MG63 (cell line): ENCODE data around the gene TLR6. TPM values are rescaled to one million over a fixed set of nuclear protein-coding genes. Genes with fewer than 3 reads are reported as not detected.
"Not testable (repeated sequence)": the region's sequence is repeated elsewhere in the genome, so short reads cannot be mapped to it uniquely, and the experiment has no call there.

Experiments
- DNase-seq: peaks from one replicate; pipeline ENCODE4 v3.0.0-alpha.2; 2020
- H3K27me3 ChIP-seq: fragments of 250-450 bp; sonication (Bioruptor Pico); 2 replicates; pipeline ENCODE4 v1.5.1; 2020; ENCODE audit warnings: mild to moderate bottlenecking, moderate library complexity
- H3K36me3 ChIP-seq: fragments of 250-450 bp; sonication (Bioruptor Pico); 2 replicates; pipeline ENCODE4 v1.5.1; 2020; ENCODE audit warnings: mild to moderate bottlenecking, moderate library complexity
- H3K4me3 ChIP-seq: fragments of 250-450 bp; sonication (Bioruptor Pico); 2 replicates; pipeline ENCODE4 v1.5.1; 2020; ENCODE audit warnings: mild to moderate bottlenecking, moderate library complexity
- H3K9me3 ChIP-seq: fragments of 250-450 bp; sonication (Bioruptor Pico); 2 replicates; pipeline ENCODE4 v1.5.1; 2020; ENCODE audit warnings: mild to moderate bottlenecking, moderate library complexity
- total RNA-seq: library from RNA; depleted of rRNA; stranded (reverse); fragments of >200 nt; shearing (Covaris generic); gene quantifications from 2 replicates; pipeline ENCODE4 v1.2.3, GENCODE V29; 2014; ENCODE audit warnings: low replicate concordance; rRNA removed

TLR6 gene
- total RNA-seq, 1 experiment from 2014 or later: 0.82 TPM

GRCh38 chr4:38784141-38784540, 72.5 kb downstream of the TLR6 start:
- Histone ChIP-seq H3K4me3 (no peak overlapping the region), H3K9me3 (no peaks in the 10 kb centered on the region), H3K27me3 (no peaks in the 10 kb centered on the region), H3K36me3 (no peaks in the 10 kb centered on the region)
- no peak for DNase-seq

- Histone ChIP-seq H3K36me3 (no peaks in the 10 kb centered on the region), H3K9me3 (no peaks in the 10 kb centered on the region), H3K27me3 (no peaks in the 10 kb centered on the region), H3K4me3 (no peak overlapping the region)
- DNase-seq: no peak
Measured at GRCh38 chr4:38783109-38783460, 73.5 kb downstream of the TLR6 start.

GRCh38 chr4:38782452-38783108, 74.0 kb downstream of the TLR6 start, which contains the start of gene TLR10:
Gene TLR10 (minus strand): TSS chr4:38782990. CDS start chr4:38775590, 7,400 bp downstream.
- no peaks in the 10 kb centered on the region for H3K27me3 ChIP-seq
- DNase-seq: no peak
- H3K9me3 ChIP-seq: no peaks in the 10 kb centered on the region
- H3K4me3 ChIP-seq: no peak within 1 kb of the TSS
- H3K36me3 ChIP-seq: no peaks in the 10 kb centered on the region

GRCh38 chr4:38781854-38782261, 74.8 kb downstream of the TLR6 start:
- no peak for DNase-seq
- Histone ChIP-seq H3K4me3 (no peak overlapping the region), H3K36me3 (no peaks in the 10 kb centered on the region), H3K9me3 (no peaks in the 10 kb centered on the region), H3K27me3 (no peaks in the 10 kb centered on the region)

- Histone ChIP-seq H3K4me3 (no peak overlapping the region), H3K36me3 (no peaks in the 10 kb centered on the region), H3K9me3 (no peaks in the 10 kb centered on the region), H3K27me3 (no peaks in the 10 kb centered on the region)
- DNase-seq: no peak
Measured at GRCh38 chr4:38780833-38781484, 75.7 kb downstream of the TLR6 start.

GRCh38 chr4:38779790-38780189, 76.8 kb downstream of the TLR6 start:
- DNase-seq: no peak
- no peaks in the 10 kb centered on the region for H3K9me3 ChIP-seq
- no peak overlapping the region for H3K4me3 ChIP-seq

GRCh38 chr4:38777925-38778324, 78.7 kb downstream of the TLR6 start:
- not testable (repeated sequence) for H3K9me3 ChIP-seq, DNase-seq, H3K36me3 ChIP-seq, H3K4me3 ChIP-seq, H3K27me3 ChIP-seq

More at GRCh38 chr4:38779790-38780189, 76.8 kb downstream of the TLR6 start:
- Histone ChIP-seq H3K27me3 (no peaks in the 10 kb centered on the region), H3K36me3 (no peaks in the 10 kb centered on the region)

GRCh38 chr4:38775326-38775725, 81.3 kb downstream of the TLR6 start:
- Histone ChIP-seq H3K9me3 (no peaks in the 10 kb centered on the region), H3K27me3 (no peaks in the 10 kb centered on the region), H3K36me3 (no peaks in the 10 kb centered on the region), H3K4me3 (no peak overlapping the region)
- no peak for DNase-seq

- DNase-seq: no peak
- Histone ChIP-seq H3K36me3 (no peaks in the 10 kb centered on the region), H3K27me3 (no peaks in the 10 kb centered on the region), H3K4me3 (no peak overlapping the region), H3K9me3 (no peaks in the 10 kb centered on the region)
Measured at GRCh38 chr4:38774181-38774955, 82.2 kb downstream of the TLR6 start.

Other genes with a start within 250 kb of the TLR6 start
- 1.9 and 4.1 TPM in 2 replicates for gene KLF3, start 192.6 kb downstream of the TLR6 start, total RNA-seq
- gene TLR10, start 73.8 kb downstream of the TLR6 start, total RNA-seq: not detected in 2 replicates
- 0.07 TPM in 1 of 2 replicates, not detected in the other for gene TLR1, start 52.0 kb downstream of the TLR6 start, total RNA-seq
- gene FAM114A1, start 11.0 kb upstream of the TLR6 start, total RNA-seq: 40.7 and 56.7 TPM in 2 replicates
- 12.1 and 12.2 TPM in 2 replicates for gene TMEM156, start 175.6 kb upstream of the TLR6 start, total RNA-seq
- gene KLHL5, start 205.4 kb upstream of the TLR6 start, total RNA-seq: 50.8 and 78.7 TPM in 2 replicates